GM19397 (cell line): ENCODE measurements around the gene TMEM88.
"Not testable (repeated sequence)": the region's sequence is repeated elsewhere in the genome, so short reads cannot be mapped to it uniquely, and the experiment has no call there.

ENCODE experiments used
- ATAC-seq: cut with Tn5 transposase; IDR thresholded peaks from one replicate; pipeline ENCODE4 v1.9.1; 2021; ENCODE audit warnings: mild to moderate bottlenecking, moderate library complexity; ENCODE audit not compliant: unreplicated experiment

The TMEM88 gene

GRCh38 chr17:7855660-7856010 lies 769 bp downstream of the TMEM88 start:
- no peak for ATAC-seq

- no peak for ATAC-seq
Measured at GRCh38 chr17:7856011-7856810, 1.3 kb downstream of the TMEM88 start.

- peak; percentile 69 for ATAC-seq
Measured at GRCh38 chr17:7856811-7857712, 2.2 kb downstream of the TMEM88 start, which contains the start of gene NAA38. Gene NAA38, minus strand, starts transcription at chr17:7857559. Its CDS starts 96 bp downstream, at chr17:7857463.

- ATAC-seq: peak; percentile 30
Measured at GRCh38 chr17:7857713-7858521, 3.1 kb downstream of the TMEM88 start, which contains the start of gene CYB5D1. Gene CYB5D1, plus strand, starts transcription at chr17:7858003. Its CDS starts 132 bp downstream, at chr17:7858135.

- ATAC-seq: no peak
Measured at GRCh38 chr17:7858522-7858810, 3.6 kb downstream of the TMEM88 start.

GRCh38 chr17:7859028-7859427 lies 4.2 kb downstream of the TMEM88 start:
- no peak for ATAC-seq

GRCh38 chr17:7862692-7863437 lies 8.0 kb downstream of the TMEM88 start:
- no peak for ATAC-seq

GRCh38 chr17:7864384-7864783 lies 9.5 kb downstream of the TMEM88 start:
- ATAC-seq: not testable (repeated sequence)

GRCh38 chr17:7864995-7865650 lies 10.3 kb downstream of the TMEM88 start:
- ATAC-seq: no peak

- no peak for ATAC-seq
Measured at GRCh38 chr17:7867881-7868329, 13.0 kb downstream of the TMEM88 start.

- ATAC-seq: no peak
Measured at GRCh38 chr17:7873051-7873450, 18.2 kb downstream of the TMEM88 start.

GRCh38 chr17:7875804-7876370 lies 21.0 kb downstream of the TMEM88 start:
- no peak for ATAC-seq

GRCh38 chr17:7878234-7878633 lies 23.4 kb downstream of the TMEM88 start:
- no peak for ATAC-seq

- ATAC-seq: no peak
Measured at GRCh38 chr17:7880076-7880868, 25.4 kb downstream of the TMEM88 start.

GRCh38 chr17:7881276-7882054 lies 26.6 kb downstream of the TMEM88 start:
- ATAC-seq: no peak

- no peak for ATAC-seq
Measured at GRCh38 chr17:7882068-7882467, 27.2 kb downstream of the TMEM88 start.

- ATAC-seq: no peak
Measured at GRCh38 chr17:7882629-7883028, 27.8 kb downstream of the TMEM88 start.
